GM19438 (cell line): ENCODE measurements around the gene NPPC.

ENCODE experiments used
- ATAC-seq: cut with Tn5 transposase; IDR thresholded peaks from one replicate; pipeline ENCODE4 v1.9.1; 2021; ENCODE audit warnings: low read depth; ENCODE audit not compliant: unreplicated experiment

Gene NPPC

DNA sequence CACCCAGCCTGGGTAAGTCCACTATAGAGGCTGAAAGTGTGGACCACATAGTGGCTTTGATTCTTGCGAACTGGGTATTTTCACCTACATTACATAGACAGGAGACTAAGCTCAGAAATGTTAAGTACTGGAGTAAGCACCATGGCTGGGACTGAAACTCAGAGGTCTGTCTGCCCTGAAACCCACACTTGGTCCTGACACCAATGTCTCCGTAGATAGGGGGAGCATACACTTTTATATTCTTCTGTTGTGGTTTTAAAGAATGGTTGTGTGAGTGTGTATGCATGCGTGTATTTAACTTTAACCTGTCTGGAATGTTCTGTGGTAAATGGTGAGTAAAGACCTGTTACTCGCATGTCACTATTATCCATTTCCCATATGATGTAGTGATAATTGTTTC is 10.3 kb upstream of the NPPC start:
- ATAC-seq = no peak

DNA sequence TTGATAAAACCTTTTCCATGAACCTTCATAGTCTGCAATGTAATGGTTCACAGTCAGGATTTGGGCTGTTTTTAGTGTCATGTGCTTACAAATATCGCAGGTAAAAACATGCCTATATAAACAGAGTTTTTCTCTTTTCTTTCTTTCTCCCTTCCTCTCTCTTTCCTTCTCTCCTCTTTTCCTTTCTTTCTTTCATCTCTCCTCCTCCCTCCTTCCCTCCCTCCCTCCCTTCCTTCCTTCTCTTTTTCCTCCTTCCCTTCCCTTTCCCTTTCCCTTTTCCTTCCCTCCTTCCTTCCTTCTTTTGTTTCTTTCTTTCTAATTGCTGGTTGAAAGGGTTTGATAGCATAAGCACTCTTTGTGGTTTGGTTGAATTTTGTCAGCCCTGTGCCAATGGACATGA is 9.6 kb upstream of the NPPC start:
- no peak for ATAC-seq

DNA sequence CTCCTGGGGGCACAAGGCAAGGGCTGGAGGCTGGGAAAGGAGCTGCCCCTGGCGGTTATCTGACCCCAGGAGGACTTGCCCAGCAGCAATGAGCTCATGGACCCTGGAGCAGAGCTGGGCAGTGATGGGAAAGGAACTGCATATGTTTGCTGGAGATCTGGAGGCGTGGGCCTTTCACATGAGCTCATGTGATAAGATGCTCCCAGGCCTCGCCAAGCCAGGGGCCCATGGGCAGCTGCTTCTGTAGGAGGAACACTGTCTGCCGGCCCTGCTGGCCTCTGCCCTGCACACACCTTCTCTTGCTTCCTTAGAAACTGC is 9.0 kb upstream of the NPPC start:
- no peak for ATAC-seq

DNA sequence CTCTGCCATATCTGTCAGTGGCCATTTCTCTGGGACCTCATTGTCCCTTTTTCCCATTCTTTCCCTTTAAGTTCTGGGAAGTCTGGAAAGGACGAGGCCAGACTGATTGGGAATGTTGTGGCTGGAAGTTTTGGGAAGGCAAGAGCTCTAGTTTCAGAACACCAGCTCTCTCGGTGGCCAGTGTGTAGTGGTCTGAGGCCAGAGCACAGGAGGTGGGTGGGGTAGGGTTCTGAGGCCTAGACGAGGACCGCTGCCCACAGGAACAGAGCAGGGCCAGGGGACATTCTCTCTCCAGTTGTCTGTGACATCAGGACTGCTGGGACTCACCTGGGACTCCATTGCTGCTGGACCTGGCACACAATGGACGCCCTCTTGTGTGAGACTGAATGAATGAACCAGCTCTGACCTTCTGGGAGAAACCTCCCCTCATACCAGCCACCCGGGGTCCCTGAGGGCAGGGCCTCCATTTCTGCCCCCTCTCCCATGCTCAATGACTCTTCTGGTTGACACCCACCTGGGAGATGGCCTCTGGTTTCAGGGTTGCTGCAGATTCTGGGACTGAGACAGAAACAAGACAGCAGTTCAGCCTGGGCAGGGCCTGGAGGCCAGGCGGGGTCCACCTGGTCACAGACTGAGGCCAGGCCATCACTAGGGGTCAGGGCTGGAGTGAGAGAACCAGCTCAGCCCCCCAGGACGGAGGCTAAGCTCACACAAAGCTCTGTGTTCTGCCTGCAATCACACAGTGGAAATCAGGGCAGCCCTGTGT is 8.4 kb upstream of the NPPC start:
- no peak for ATAC-seq

DNA sequence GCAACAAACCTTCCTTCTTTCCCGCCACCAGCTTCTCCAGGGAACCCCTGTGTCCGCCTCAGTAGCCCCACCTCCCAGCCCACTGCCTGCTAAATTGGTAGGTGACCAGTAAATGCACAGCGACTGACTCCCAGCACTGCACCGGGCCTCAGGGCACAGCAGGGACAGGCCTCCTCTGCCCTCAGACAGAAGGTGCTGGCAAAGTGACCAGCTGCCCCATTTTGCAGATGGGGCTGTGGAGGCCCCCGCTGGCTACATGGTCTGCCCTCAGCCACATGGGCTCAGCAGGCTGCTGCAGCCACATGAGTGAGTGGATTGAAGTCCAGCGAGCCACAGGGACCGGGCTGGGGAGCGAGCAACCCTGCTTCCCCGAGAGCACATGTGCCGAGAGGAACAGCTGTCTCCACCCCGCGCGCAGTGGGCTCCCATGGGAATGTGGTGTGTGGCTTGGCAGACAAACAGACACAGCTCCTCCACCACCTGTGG is 7.8 kb upstream of the NPPC start:
- ATAC-seq = no peak

GRCh38 chr2:231932985-231933915 is 7.1 kb upstream of the NPPC start:
- ATAC-seq = no peak

- no peak for ATAC-seq
Observed at GRCh38 chr2:231932711-231932970, 6.4 kb upstream of the NPPC start.

GRCh38 chr2:231931481-231931915 is 5.3 kb upstream of the NPPC start:
- no peak for ATAC-seq

- no peak for ATAC-seq
Observed at GRCh38 chr2:231930593-231931281, 4.5 kb upstream of the NPPC start.

- no peak for ATAC-seq
Observed at GRCh38 chr2:231929961-231930592, 3.9 kb upstream of the NPPC start.

- no peak for ATAC-seq
Observed at GRCh38 chr2:231928901-231929725, 2.9 kb upstream of the NPPC start.

DNA sequence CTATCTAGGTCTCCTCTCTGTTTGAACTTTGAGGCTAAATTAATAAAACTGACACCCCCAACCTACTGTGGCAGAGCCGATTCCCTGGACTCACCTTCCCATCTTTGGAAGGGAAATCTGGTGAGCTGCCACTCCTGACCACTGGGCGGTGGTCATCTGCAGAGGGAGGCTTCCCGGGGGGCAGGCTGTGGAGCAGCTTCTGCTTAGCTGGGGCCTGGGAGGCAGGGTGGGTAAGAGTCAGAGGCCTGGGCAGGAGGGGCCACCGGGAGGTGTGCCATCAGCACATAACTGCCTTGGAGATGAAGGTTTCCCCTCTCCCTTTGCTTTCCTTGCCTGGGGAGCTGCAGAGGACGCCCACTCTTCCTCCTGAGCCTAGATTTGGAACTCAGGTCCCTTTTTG is 2.3 kb upstream of the NPPC start:
- ATAC-seq = no peak

- no peak for ATAC-seq
Observed at GRCh38 chr2:231927566-231927890, 1.3 kb upstream of the NPPC start.

- ATAC-seq = no peak
Observed at GRCh38 chr2:231926761-231927565, 767 bp upstream of the NPPC start.

GRCh38 chr2:231925303-231926179 is 655 bp downstream of the NPPC start:
- ATAC-seq = no peak

DNA sequence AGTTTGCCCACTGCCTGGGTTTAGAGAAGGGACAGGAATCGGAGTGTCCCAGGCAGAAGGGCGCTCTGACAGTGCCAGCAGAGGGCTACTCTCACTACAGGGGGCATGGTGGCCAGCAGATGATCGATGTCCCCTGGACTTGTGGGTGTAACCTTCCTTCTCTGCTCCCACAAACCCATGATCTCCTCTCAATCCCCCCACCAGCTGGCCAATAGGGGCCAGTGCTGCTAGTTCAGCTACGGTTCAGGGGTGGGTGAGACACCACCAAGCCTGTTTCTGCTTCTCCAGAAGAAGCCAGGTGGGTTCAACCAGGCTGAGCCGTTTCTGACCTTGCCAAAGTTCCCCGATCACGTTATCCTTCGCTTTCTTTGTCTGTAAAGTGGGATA is 1.3 kb downstream of the NPPC start:
- no peak for ATAC-seq

DNA sequence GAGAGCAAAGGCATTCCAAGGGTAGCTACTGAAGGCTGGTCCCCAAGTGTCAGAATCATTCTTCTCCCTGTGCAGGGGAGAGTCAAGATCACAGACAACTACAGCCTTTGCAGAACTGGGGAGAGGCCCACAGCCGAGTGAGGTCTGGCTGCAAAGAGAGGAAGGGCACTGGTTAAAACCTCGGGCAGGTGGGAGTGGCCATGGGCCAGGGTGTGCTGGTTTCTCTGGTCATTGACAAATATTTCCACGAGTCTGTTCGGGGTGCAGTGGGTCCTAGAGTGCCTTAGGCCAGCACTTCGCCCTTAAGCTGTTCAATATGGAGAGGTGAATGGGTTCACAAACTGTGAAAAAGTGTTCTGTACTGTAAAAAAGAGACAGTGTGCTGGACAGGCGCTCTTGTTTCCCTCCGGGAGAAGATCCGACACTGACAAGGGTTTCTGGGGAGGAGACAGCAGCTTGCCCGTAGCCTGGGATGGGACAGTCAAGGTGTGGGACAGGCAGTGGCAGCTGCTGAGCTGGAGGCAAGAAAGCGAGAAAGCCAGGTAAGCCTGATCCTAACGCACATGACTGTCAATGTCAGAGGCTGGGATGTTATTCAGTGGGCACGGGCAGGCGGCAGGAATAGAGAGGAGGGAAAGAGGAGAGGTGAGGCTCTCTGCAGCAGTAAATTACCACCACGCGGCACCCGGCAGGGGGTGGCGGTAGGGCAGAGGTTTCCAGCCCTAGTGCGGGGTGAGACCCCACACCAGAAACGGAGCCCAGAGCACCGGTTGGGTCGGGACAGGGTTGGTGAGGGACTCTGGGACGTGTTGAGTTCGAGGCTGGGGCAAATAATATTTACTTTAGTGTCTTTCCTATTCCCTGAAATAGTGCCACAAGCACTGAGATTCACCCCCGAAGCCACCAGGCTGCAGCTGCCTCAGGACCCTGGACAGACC is 2.0 kb downstream of the NPPC start:
- ATAC-seq = no peak

- no peak for ATAC-seq
Observed at GRCh38 chr2:231923010-231923344, 3.2 kb downstream of the NPPC start.
